RPMI8226 (cell line): Measurements from ENCODE around the gene TMEM259.

ENCODE experiments used
- DNase-seq: peaks from one replicate; pipeline ENCODE4 v3.0.0-alpha.2; 2015

TMEM259 gene

DNA sequence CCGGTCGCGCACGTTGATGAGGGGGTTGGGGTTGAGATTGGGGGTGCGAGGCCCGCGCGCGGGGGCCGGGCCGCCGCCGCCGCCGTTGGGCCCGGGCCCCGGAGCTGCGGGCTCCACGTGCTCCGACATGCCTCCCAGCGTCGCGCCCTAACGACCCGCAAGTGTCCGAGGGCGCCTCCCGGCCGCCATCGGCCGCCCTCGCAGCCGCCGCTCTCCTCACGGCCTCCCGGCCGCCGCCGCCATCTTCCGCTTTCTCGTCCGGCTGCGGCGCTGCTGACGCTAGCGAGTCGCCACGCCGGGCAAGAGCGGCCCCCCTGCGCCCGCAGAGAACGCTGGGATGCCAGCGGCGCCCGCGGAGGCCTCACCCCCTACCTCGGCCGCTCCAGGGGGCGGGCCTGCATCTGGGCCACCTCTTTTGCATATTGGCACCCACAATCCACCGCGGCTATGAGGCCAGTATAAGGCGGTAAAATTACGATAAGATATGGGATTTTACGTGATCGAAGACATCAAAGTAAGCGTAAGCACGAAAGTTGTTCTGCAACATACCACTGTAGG, at the start of gene TMEM259:
Gene TMEM259, minus strand, starts transcription at position 256 of the 558 bp plus-strand sequence. Its CDS starts 127 bp downstream, at position 129.
- DNase-seq = peak; percentile 98

DNA sequence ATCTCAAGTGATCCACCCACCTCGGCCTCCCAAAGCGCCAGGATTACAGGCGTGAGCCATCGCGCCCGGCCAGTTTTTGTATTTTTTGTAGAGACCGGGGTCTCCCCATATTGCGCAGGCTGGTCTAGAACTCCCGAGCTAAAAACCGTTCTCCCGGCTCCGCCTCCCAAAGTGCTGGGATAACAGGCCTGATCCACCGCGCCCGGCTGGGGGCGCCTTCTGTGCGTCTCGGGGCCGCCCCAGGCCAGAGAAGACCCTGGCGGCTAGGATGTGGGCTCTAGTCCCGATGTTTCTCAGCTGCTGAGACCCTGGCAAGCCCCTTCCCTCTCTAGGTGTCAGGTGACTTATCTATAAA, 49.6 kb upstream of the TMEM259 start:
- DNase-seq = no peak

DNA sequence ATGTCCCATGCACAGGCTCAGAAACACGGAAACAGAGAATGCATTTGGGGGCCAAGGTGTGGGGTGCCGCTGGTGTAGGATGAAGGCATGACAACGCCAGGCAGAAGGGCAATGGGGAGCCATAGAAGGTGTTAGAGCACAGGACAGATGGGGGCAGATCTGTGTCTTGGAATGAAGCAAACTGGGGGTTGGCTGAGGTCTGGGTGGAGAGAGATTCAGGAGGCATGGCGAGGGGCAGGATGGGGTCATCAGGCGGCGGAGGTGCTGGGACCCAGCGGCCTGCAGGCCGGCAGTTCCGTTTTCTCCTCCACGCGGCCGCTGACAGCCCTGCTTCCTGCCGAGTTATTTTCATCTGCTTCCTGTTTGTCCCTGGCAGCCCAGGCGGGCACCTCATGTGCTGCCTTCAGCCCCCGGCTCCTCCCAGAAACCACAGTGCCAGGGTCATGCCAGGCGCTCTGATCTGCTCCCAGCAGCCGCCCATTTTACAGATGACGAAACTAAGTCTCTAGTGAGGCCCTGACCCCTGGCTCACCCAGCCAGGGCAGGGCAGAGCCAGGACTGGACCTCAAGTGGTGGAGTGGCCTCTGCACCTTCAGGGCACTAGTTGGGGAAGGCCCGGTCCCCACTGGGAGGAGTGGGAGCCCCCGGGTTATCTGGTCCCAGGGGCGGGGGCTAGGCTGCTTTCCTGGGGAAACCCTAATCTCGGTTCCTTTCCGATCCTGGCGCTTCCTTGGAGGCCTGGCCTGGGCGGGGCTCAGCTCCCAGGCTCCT, 48.3 kb upstream of the TMEM259 start:
- peak; percentile 96 for DNase-seq

DNA sequence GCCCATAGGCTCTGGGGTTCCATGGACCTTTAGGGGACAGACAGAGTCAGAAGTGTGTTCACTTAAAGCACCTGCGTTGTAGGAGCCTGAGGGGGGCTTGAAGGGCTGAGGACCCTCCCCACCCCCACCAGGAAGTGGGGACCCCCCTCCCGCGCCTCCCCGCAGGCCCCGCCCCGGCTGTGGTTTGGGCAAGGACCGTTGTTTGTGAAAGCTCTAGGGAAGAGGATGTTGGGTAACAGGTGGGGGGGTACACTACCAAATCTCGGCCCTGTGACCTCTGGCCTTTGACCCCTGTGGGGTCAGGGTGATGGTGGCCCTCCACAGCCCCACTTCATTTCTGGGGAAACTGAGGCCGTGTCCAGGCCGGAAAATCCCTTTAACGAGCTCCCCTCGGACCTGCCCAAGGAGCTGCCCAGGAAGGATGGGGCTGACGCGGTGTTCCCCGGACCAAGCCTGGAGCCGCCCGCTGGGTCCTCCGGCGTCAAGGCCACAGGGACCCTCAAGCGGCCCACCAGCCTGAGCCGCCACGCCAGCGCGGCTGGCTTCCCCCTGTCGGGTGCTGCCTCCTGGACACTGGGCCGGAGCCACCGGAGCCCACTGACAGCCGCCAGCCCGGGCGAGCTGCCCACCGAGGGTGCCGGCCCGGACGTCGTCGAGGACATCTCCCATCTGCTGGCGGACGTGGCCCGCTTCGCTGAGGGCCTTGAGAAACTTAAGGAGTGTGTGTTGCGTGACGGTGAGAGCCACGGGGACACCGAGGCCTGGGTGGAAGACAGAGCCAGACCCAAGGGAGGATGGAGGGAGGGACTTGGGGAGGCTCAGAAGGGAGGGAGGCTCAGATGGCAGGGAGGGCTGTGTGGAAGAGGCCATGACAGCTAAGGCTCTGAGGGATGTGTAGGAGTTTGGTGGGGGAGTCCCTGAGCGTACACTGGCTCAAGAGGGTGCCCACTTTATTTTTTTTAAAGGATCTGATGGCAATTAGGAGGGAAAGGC, 47.4 kb upstream of the TMEM259 start:
- peak; percentile 66 for DNase-seq

DNA sequence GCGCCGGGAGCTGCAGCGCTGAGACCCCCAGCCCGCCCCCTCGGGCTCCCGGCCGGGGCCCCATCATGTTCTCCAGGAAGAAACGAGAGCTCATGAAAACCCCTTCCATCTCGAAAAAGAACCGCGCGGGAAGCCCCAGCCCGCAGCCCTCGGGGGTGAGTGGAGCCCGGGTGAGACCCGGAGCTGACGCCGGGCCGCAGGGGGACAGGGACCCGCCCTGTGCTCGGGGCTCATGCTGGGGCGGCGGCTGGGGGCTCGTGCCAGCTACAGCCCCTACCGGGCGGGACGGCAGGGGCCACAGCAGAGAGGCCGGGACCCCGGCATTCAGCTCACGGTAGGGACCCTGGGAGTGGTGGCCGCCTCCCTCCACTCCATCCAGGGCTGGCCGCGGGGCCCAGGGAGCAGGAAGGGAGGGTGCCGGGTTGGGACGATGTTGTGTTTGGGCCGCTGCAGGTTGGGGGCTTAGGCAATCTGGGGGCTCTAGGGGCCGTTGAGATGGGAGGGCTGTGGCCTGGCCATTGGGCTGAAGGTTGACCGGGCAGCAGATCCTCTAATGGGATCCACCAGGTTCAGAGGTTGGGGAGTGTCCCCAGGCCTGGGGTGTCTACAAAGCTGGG, 46.5 kb upstream of the TMEM259 start:
- no peak for DNase-seq

DNA sequence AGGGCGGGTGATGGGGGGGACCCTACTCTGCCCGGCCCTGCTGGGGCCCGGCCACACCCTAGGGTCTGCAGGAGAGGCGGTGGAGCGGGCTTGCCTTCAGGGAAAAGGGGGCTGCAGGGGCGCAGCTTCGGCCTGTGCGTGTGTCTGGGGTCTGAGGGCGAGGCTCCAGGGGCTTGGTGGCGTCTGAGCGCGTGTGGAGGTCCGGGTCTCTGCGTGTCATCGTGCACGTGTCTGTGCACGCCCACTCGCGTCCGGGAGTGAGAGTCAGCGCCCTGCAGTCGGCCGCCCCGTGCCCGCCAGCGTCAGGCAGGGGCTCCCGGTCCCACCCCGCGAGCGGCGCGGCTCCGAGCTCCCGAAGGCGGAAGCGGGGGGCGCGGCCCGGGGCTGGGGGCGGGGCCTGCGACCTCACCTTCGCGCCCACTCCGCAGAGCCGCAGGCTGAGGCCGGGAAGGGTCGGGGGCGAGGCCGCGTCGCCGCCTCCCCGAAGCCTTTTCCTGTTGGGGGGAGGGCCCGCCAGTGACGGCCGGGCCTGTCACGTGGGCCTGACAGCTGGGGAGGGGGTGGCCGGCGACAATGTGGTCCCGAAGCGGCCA, 45.9 kb upstream of the TMEM259 start, which contains the start of gene ARHGAP45:
Gene ARHGAP45, plus strand, starts transcription at position 420 of the 593 bp plus-strand sequence. CDS start 239 bp downstream, outside the sequence.
- DNase-seq = peak; percentile 87

DNA sequence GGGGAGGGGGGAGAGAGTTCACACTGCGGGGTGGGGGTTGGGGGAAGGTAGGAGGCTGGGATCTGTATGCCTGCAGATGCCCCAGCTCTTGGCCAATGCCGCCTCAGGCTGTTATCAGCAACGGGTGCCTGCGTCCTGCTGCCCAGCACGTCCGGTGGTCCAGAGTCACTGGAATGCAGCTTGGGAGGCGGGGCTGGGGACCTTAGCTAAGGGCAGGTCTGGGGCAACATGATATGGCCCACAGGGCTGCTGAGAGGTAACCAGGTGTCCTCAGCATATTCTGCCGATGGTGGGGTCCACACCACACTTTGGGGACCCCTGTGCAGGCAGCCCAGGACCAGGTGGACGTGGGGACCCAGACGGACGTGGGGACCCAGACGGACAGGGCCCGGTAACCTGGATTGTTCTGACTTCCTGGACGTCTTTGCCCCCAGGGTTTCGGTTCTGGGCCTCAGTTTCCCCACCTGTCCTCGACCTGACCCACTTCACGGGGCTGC, 45.4 kb upstream of the TMEM259 start:
- DNase-seq = no peak

DNA sequence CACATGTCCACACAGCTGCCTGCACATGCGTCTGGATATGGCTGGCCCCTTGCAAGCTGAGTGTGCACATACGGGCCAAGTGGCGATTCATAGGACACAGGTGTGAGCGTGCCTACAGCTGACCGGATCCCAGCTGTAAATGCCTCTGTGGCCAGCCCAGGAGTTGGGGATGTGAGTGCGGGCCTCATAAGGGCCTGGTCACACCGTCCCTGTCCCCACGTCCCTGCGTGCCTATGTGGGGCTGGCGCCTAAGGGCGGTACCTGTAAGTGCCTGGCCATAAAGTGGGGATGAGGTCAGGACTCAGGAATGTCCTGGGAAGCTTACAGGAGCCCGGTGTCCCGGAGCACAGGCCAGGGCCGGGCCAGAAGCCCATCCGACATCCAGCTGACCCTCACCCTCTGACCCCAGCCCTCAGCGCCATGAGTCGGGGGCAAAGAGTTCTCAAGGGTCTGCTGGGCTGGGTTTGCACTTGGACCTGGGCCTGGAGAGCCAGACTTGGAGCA, 44.7 kb upstream of the TMEM259 start:
- DNase-seq = no peak

DNA sequence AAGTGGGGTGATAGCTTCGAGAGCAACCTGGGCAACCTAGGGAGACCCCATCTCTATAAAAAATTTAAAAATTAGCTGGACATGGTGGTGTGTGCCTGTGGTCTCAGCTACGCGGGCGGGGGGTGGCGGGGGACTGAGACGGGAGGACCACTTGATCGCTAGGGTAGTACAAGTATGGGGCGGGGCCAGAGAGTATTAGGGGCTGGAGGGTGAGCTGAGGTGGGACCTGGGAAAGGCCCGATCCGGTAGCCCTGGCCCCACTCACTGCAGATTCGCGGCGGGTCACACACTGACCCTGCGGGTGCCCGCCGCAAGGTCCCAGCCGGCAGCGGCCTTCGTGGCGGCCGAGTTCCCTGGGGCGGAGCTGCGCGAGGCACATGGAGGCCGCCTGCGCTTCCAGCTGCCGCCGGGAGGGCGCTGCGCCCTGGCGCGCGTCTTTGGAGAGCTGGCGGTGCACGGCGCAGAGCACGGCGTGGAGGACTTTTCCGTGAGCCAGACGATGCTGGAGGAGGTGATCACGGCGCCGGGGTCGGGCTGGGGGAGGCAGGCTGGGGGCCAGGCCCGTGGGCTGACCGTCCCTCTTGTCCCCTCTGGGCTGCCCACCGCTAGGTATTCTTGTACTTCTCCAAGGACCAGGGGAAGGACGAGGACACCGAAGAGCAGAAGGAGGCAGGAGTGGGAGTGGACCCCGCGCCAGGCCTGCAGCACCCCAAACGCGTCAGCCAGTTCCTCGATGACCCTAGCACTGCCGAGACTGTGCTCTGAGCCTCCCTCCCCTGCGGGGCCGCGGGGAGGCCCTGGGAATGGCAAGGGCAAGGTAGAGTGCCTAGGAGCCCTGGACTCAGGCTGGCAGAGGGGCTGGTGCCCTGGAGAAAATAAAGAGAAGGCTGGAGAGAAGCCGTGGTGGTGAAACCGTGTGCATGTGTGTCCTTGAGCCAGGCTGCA, 44.0 kb upstream of the TMEM259 start:
- DNase-seq = peak; percentile 88

DNA sequence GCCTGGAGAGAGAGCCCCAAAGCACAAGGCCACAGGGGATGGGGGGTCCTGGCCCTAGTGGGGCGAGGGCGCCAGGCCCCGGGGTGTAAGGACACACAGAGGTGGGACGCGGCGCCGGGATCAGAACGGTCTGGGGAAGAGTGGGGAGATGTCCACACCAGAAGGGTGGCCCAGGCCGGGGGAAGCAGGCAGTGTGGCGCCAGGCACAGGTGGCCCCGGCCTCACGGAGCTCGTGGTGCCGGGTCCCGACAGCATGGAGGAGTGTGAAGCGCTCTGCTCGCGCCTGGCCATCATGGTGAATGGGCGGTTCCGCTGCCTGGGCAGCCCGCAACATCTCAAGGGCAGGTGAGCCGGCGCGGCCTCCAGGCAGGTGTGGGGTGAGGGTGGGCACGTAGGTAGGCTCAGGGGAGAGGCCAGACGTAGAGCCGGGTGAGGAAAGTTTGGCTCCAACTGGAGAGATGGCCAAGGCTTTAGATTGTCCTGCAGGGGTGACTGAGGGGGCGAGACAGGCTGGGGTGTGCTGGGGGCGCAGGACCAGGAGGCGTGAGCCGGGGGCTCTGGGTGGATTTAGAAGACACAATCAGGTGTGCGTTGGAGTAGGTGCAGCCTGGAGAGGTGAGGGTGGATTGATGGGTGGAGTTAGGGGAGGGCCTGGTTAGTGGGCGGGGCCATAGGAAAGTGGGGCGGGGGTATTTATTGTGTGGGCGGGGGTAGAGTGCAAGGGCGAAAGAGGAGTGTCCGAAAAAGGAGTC, 43.2 kb upstream of the TMEM259 start:
- peak; percentile 12 for DNase-seq

DNA sequence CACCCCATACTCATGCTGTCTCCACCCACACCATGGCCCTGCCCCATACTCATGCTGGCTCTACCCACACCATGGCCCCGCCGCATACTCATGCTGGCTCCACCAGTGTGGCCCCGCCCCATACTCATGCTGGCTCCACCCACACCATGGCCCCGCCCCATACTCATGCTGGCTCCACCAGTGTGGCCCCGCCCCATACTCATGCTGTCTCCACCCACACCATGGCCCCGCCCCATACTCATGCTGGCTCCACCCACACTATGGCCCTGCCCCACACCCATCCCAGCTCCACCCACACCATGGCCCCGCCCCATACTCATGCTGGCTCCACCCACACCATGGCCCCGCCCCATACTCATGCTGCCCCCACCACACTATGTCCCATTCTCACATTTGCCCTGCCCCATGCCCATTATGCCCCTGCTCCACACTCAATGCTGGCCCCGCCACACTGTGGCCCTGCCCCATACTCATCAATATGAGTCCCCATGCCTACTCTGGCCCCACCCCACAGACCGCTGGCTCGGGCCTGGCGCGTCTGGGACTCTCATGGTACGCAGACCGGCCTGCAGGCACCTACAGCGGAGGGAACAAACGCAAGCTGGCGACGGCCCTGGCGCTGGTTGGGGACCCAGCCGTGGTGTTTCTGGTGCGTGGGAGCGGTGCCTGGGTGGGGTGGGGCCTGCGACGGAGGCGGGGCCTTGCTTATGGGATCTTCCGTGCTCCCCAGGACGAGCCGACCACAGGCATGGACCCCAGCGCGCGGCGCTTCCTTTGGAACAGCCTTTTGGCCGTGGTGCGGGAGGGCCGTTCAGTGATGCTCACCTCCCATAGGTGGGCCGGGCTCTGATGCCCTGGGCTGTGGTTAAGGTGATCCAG, 42.3 kb upstream of the TMEM259 start:
- DNase-seq = peak; percentile 49

DNA sequence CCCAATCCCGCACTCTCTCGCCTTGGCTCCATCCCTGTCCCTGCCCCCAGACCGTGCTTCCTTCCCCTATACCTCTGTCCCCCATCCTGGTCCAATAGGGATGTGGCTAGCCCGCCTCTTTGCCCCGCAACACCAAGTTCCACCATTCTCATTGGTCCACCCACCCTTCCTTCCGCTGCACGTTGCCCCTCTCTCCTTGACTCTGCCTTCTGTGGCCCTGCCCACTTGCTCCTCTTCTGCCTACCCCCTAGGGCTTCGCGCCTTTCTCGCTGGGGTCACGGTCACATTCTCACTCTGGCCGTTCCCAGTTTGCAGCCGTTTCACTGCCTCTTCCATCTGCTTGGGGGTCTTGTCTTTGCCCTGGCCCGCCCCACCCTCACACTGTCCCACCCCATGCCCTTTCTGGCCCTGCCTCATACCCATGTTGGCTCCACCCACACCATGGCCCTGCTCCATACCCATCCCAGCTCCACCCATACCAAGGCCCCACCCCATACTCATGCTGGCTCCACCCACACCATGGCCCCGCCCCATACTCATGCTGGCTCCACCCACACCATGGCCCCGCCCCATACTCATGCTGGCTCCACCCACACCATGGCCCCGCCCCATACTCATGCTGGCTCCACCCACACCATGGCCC, 41.6 kb upstream of the TMEM259 start:
- DNase-seq = no peak

DNA sequence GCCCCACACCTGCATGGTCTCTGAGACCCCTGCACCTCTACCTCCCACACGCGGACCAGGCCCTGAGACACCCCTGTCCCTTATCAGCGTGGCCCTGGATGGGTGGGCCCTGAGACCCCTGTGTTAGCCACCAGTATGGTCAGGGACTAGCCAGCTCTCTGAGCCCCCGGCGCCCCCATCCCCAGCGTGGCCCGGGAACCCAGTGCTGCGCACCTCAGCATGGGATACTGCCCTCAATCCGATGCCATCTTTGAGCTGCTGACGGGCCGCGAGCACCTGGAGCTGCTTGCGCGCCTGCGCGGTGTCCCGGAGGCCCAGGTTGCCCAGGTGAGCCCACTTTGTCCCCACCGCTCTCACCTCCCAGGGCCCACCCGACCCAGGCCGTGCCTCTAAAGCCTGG, 41.1 kb upstream of the TMEM259 start:
- no peak for DNase-seq

DNA sequence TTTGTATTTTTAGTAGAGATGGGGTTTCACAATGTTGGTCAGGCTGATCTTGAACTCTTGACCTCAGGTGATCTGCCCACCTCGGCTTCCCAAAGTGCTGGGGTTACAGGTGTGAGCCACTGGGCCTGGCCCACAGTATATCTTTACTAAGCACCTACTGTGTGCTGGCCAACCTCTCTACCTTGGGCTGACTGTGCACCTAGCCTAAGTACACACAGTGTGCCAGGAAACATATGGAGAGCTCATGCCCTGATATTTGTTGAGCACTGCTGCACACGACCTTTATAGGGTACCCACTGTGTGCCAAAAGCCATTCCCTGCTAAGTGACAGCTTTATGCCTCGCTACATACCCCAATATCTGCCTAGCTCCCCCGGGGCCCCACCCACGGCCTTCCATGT, 39.8 kb upstream of the TMEM259 start:
- DNase-seq = no peak

DNA sequence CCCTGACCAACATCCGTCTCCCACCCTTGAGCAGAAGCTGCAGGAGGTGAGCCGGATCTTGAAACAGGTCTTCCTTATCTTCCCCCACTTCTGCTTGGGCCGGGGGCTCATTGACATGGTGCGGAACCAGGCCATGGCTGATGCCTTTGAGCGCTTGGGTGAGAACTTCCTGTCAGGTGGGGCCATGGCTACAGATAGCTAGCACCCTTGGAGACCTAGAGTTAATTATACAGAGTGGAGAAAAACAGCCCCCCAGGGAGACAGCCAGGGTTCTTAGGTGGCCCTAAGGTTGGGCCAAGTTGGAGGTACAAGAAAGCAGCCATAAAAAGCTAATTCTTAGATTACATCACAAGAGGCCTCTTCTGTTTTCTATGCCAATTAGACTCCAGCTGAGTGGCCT, 37.2 kb upstream of the TMEM259 start:
- DNase-seq = no peak

DNA sequence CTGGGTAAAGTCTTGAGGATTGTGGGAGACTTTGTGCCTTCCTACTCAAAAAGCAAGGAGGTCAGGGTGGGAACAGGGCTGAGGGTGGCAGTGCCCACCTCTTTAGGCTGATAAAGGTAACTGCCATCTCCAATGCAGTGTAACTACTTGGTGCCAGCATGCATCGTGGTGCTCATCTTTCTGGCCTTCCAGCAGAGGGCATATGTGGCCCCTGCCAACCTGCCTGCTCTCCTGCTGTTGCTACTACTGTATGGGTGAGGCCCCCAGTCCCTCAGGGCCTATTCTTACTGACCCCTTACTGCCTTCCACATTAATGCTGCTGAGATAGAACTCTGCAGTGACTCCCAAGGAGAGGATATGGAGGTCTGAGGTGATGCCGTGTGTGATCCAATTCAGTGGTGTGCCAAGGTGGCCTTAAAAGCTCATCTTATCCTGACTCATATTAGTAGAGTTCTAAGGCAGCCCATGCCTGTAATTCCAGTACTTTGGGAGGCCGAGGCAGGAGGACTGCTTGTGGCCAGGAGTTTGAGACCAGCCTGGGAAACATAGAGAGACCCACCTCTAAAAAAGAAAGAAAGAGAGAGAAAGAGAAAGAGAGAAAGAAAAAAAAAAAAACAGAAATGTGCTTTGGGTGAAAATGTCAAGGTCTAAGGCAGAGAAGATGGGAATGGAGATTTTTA, 36.4 kb upstream of the TMEM259 start:
- peak; percentile 75 for DNase-seq

DNA sequence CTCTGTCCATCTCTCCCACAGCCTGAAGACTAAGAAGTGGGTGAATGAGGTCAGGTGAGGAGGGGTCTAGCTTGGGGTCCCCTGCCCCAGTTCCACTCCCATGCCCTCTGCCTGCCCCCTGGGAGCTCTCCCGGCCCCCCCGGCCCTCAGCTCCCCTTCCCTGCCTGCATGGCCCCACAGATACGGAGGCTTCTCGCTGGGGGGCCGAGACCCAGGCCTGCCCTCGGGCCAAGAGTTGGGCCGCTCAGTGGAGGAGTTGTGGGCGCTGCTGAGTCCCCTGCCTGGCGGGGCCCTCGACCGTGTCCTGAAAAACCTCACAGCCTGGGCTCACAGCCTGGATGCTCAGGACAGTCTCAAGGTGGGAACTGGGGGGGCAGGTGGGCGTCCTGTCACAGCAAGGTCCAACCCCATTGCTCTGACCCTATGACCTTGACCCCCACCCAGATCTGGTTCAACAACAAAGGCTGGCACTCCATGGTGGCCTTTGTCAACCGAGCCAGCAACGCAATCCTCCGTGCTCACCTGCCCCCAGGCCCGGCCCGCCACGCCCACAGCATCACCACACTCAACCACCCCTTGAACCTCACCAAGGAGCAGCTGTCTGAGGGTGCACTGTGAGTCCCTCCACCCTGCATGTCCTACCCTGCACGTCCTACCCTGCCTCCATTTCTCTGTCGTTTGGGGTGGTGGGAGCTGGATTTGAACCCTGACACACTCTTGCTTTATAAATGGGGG, 35.1 kb upstream of the TMEM259 start:
- no peak for DNase-seq
